NCI-H345 (cell line): ENCODE measurements around the gene SH3RF1.

Source experiments
- DNase-seq: peaks from one replicate; lab custom pipeline; 2025; lab: John Stamatoyannopoulos, UW

The SH3RF1 gene

GRCh38 chr4:169251291-169252235 lies 19.2 kb downstream of the SH3RF1 start:
- DNase-seq = no peak

- DNase-seq = no peak
These were observed 20.0 kb downstream of the SH3RF1 start for GRCh38 chr4:169250796-169251195.

GRCh38 chr4:169249999-169250398 lies 20.8 kb downstream of the SH3RF1 start:
- DNase-seq = no peak

- DNase-seq = no peak
These were observed 21.4 kb downstream of the SH3RF1 start for GRCh38 chr4:169249214-169249973.

GRCh38 chr4:169248645-169249044 lies 22.1 kb downstream of the SH3RF1 start:
- DNase-seq = no peak

- no peak for DNase-seq
These were observed 23.8 kb downstream of the SH3RF1 start for GRCh38 chr4:169246957-169247396.

GRCh38 chr4:169246279-169246678 lies 24.5 kb downstream of the SH3RF1 start:
- no peak for DNase-seq

- no peak for DNase-seq
These were observed 25.7 kb downstream of the SH3RF1 start for GRCh38 chr4:169245061-169245460.

- DNase-seq = no peak
These were observed 26.7 kb downstream of the SH3RF1 start for GRCh38 chr4:169243825-169244609.

GRCh38 chr4:169241464-169241863 lies 29.3 kb downstream of the SH3RF1 start:
- DNase-seq = no peak

GRCh38 chr4:169239221-169239905 lies 31.4 kb downstream of the SH3RF1 start:
- DNase-seq = no peak

- no peak for DNase-seq
These were observed 32.3 kb downstream of the SH3RF1 start for GRCh38 chr4:169238445-169238844.

- no peak for DNase-seq
These were observed 33.7 kb downstream of the SH3RF1 start for GRCh38 chr4:169236873-169237626.

GRCh38 chr4:169236078-169236477 lies 34.7 kb downstream of the SH3RF1 start:
- no peak for DNase-seq

- DNase-seq = no peak
These were observed 36.5 kb downstream of the SH3RF1 start for GRCh38 chr4:169234137-169234855.

GRCh38 chr4:169233691-169234090 lies 37.1 kb downstream of the SH3RF1 start:
- DNase-seq = no peak

GRCh38 chr4:169231647-169232262 lies 39.0 kb downstream of the SH3RF1 start:
- no peak for DNase-seq

GRCh38 chr4:169229571-169230028 lies 41.2 kb downstream of the SH3RF1 start:
- DNase-seq = no peak

- no peak for DNase-seq
These were observed 42.7 kb downstream of the SH3RF1 start for GRCh38 chr4:169228076-169228475.

GRCh38 chr4:169226565-169226964 lies 44.2 kb downstream of the SH3RF1 start:
- DNase-seq = no peak
